ENCODE results near the gene STAT1.

The STAT1 gene

GRCh38 chr2:191039616-191040015, 25.6 kb upstream of the STAT1 start:
- Mint-ChIP-seq H3K4me1 (peaks cover 32% of the 10 kb centered on the region), H3K27ac (no peak overlapping the region), H3K27me3 (no peaks in the 10 kb centered on the region), H3K4me3 (no peak overlapping the region), H3K9me3 (peaks cover 6 to 7% of the 10 kb centered on the region in 2 donors)
- ATAC-seq: no peak
- no peak for DNase-seq

DNA sequence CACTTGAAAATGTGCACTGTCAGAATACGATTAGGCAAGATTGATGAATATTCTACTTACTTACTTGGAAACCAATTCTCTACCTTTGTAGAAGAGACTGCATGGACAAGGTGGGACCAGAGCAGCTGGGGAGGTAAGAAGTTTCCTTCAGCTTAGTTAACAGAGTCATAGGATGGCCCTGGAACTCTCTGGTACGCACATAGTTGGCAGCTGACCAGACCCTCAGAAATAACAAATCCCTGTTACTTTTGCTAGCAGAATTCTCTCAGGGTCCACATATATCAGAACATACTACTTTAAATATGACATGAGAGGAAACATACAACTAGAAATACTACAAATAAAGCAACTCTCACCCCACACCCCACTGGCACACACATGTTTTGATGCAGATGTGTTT, 24.8 kb upstream of the STAT1 start:
- no peak for DNase-seq
- H3K4me1 Mint-ChIP-seq: peaks cover 32% of the 10 kb centered on the region
- no peak overlapping the region for H3K4me3 Mint-ChIP-seq
- ATAC-seq: no peak
- peak overlapping the region in 1 of 2 donors; percentile 17 for H3K27ac Mint-ChIP-seq
- no peaks in the 10 kb centered on the region for H3K27me3 Mint-ChIP-seq
- no peaks in the 10 kb centered on the region for H3K9me3 Mint-ChIP-seq

- Mint-ChIP-seq H3K27ac (peak overlapping the region in 1 of 2 donors; percentile 72), H3K4me1 (peaks cover 32% of the 10 kb centered on the region), H3K4me3 (no peak overlapping the region), H3K9me3 (no peaks in the 10 kb centered on the region), H3K27me3 (no peaks in the 10 kb centered on the region)
- DNase-seq (no peak), ATAC-seq (peak; percentile 68)
Observed at GRCh38 chr2:191038241-191038725, 24.3 kb upstream of the STAT1 start.

DNA sequence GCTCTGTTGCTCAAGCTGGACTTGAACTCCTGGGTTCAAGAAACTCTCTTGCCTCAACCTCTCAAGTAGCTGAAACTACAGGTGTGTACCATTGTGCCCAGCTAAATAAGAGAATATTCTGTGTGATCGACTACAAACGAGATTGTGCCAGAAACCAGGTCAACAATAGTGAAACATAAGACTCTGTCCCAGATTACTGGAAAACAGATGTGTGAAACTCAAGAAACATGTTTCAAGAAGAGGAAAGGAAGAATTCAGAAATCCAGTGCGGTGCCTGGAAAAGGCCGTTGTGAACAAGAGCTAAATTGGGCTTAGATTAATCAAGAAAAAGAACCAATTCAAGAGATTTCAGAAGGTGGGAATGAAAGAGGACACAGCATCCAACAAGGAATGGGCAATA, 23.4 kb upstream of the STAT1 start:
- ATAC-seq (no peak), DNase-seq (no peak)
- peak overlapping the region; percentile 71 to 75 for H3K27ac Mint-ChIP-seq
- no peak overlapping the region for H3K4me3 Mint-ChIP-seq
- H3K27me3 Mint-ChIP-seq: no peaks in the 10 kb centered on the region
- H3K9me3 Mint-ChIP-seq: no peaks in the 10 kb centered on the region
- peaks cover 32% of the 10 kb centered on the region for H3K4me1 Mint-ChIP-seq

DNA sequence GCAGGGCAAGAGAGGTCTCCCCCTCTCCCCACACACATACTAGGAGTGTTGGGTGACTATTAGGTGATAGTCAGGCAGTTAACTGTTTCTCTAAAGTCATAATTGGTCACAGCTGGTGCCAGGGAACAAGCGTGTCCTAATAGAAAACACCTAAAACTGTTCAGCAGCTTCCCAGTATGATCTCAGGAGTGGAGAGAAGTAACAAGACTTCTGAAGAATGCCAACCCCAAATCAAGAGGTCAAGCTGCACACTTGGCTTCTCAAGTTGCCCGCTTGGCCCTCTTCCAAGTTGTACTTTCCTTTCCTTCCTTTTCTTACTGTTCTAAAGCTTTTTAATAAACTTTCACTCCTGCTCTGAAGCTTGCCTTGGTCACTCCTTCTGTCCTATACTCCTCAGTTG, 22.4 kb upstream of the STAT1 start:
- Mint-ChIP-seq H3K27ac (no peak overlapping the region), H3K4me1 (peaks cover 22% of the 10 kb centered on the region), H3K9me3 (no peaks in the 10 kb centered on the region), H3K4me3 (no peak overlapping the region), H3K27me3 (no peaks in the 10 kb centered on the region)
- ATAC-seq (no peak), DNase-seq (no peak)

DNA sequence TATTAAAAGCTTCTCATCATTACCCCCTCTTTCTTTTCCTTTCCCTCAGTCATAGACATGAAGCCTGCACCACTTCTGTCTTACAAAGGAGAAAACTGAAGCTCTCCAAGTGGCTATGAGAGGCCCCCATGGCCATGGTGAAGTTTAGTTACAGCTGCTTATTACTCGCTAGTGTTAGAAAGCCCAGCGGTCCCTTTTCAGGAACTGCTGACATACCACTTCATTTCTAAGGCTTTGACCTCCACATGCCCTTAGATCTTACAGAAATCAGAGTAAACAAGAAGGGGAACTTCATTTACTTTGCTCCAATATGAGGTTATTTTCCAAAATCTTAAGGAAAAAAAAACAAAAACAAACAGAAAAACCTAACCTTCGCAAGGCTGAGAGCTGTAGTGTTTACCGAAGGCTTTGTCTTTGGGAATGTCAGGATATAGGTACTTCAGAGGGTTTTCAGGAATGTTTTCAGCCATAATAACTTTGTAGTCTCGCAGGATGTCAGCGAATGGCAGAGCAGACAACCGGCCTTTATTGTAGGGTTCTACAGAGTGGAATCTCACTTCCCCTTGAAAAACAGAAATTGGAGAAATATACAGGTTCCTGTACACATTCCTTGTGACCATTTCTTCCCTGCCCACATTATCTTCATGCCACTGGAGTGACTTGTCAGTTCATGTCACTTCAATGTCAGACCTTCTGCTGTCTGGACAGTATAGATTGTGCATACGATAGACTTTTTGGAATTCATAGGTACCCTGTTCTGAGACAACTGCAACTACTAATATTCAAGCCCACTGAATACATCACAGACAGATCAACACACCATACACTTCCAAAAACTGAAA, 18.8 kb upstream of the STAT1 start:
- peak overlapping the region; percentile 20 to 59 for H3K27ac Mint-ChIP-seq
- DNase-seq: no peak
- no peaks in the 10 kb centered on the region for H3K9me3 Mint-ChIP-seq
- no peak overlapping the region for H3K4me3 Mint-ChIP-seq
- peaks cover 41% of the 10 kb centered on the region for H3K4me1 Mint-ChIP-seq
- H3K27me3 Mint-ChIP-seq: no peaks in the 10 kb centered on the region
- ATAC-seq: no peak

- no peaks in the 10 kb centered on the region for H3K27me3 Mint-ChIP-seq
- DNase-seq: no peak
- no peaks in the 10 kb centered on the region for H3K9me3 Mint-ChIP-seq
- ATAC-seq: no peak
- H3K4me1 Mint-ChIP-seq: peaks cover 50% of the 10 kb centered on the region
- no peak overlapping the region for H3K4me3 Mint-ChIP-seq
- peak overlapping the region in 1 of 2 donors; percentile 10 for H3K27ac Mint-ChIP-seq
Observed at GRCh38 chr2:191031256-191031655, 17.3 kb upstream of the STAT1 start.

GRCh38 chr2:191030521-191031154, 16.7 kb upstream of the STAT1 start:
- peaks cover 56% of the 10 kb centered on the region for H3K4me1 Mint-ChIP-seq
- no peak for DNase-seq
- peaks cover 0 to 5% of the 10 kb centered on the region in 2 donors for H3K9me3 Mint-ChIP-seq
- peak overlapping the region in 1 of 2 donors; percentile 7 for H3K4me3 Mint-ChIP-seq
- peak; percentile 78 for ATAC-seq
- no peak overlapping the region for H3K27ac Mint-ChIP-seq
- H3K27me3 Mint-ChIP-seq: no peaks in the 10 kb centered on the region

GRCh38 chr2:191029280-191029950, 15.4 kb upstream of the STAT1 start:
- ATAC-seq (peak; percentile 40), DNase-seq (no peak)
- peaks cover 68% of the 10 kb centered on the region for H3K4me1 Mint-ChIP-seq
- peaks cover 0 to 8% of the 10 kb centered on the region in 2 donors for H3K9me3 Mint-ChIP-seq
- peak overlapping the region; percentile 11 to 74 for H3K4me3 Mint-ChIP-seq
- no peaks in the 10 kb centered on the region for H3K27me3 Mint-ChIP-seq
- H3K27ac Mint-ChIP-seq: peak overlapping the region; percentile 5 to 29

GRCh38 chr2:191026377-191026776, 12.4 kb upstream of the STAT1 start:
- Mint-ChIP-seq H3K4me3 (no peak overlapping the region), H3K9me3 (peaks cover 0 to 8% of the 10 kb centered on the region in 2 donors), H3K4me1 (peaks cover 68% of the 10 kb centered on the region), H3K27me3 (no peaks in the 10 kb centered on the region), H3K27ac (no peak overlapping the region)
- DNase-seq (no peak), ATAC-seq (peak; percentile 53)

DNA sequence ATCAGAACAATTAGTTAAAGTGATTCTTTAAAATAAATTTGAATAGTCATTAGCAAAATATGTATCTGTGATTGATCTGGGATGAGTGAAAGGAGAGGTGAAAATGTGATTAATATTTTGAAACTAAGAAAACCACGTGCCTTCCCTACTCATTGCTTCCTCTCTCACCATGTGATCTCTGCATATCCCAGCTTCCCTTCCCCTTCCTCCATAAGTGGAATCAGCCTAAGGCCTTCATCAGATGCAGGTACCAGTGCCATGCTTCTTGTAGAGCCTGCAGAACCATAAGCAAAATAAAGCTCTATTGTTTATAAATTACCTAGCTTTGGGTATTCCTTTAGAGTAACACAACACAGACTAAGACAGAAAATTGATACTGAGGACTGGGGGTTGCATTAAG, 11.2 kb upstream of the STAT1 start:
- H3K9me3 Mint-ChIP-seq: peaks cover 0 to 8% of the 10 kb centered on the region in 2 donors
- peak overlapping the region in 1 of 2 donors; percentile 14 for H3K4me3 Mint-ChIP-seq
- H3K4me1 Mint-ChIP-seq: peaks cover 55% of the 10 kb centered on the region
- H3K27me3 Mint-ChIP-seq: no peaks in the 10 kb centered on the region
- H3K27ac Mint-ChIP-seq: peak overlapping the region in 1 of 2 donors; percentile 89
- DNase-seq (no peak), ATAC-seq (no peak)

DNA sequence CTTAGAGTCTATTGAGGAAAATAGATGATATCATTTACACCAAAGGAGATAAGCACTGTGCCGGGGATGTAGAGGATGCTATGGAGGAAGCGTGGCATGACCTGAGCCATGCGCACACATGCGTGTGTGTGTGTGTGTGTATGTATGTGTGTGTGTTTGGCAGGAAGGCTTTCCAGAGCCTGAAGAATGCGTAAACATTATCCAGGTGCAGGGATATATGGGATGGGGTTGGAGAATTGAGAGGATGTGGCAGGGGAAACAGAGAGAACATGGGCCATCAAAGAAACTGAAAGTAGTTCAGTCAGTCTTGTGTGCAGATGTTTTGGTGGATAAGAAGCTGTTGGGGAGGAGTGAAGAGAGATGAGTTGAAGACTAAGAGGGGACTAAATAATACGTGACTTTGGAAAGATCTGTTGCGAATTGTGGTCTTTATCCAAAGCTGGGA, 9.3 kb upstream of the STAT1 start:
- peaks cover 48% of the 10 kb centered on the region for H3K4me1 Mint-ChIP-seq
- H3K27me3 Mint-ChIP-seq: no peaks in the 10 kb centered on the region
- peaks cover 0 to 8% of the 10 kb centered on the region in 2 donors for H3K9me3 Mint-ChIP-seq
- H3K4me3 Mint-ChIP-seq: no peak overlapping the region
- H3K27ac Mint-ChIP-seq: no peak overlapping the region
- ATAC-seq: no peak
- no peak for DNase-seq

- Mint-ChIP-seq H3K27ac (no peak overlapping the region), H3K27me3 (no peaks in the 10 kb centered on the region), H3K9me3 (peaks cover 11 to 12% of the 10 kb centered on the region in 2 donors), H3K4me3 (no peak overlapping the region), H3K4me1 (peaks cover 32% of the 10 kb centered on the region)
- ATAC-seq: peak; percentile 67
- DNase-seq: peak in 1 of 2 donors; percentile 67
Observed at GRCh38 chr2:191020742-191021381, 6.9 kb upstream of the STAT1 start.

DNA sequence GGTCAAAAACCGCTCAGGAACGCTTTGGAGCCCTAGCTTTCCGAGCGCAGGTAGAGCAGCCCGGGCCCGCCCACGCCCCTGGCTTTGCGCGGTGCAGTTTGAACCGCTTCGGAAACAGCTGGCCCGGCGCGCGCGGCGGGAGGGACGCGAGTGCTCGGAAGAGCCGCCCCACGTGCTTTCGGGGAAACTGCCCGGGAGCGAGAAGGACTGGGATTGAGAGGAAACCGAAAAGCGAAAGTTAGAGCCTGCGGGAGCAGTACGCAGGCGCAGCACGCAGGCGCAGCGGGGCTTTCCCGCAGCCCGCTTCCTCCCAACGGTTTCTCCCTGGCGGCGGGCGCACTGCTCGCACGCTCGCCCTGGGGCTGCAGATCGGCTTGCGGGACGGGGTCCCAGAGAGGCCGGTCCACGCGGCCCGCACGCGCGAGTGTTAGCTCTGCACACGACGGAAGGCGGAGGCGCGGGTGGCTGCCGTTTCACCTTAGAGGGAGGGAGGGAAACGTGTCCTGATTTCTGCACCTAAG, 6.3 kb upstream of the STAT1 start:
- ATAC-seq: peak; percentile 81
- Mint-ChIP-seq H3K4me3 (no peak overlapping the region), H3K4me1 (peaks cover 27% of the 10 kb centered on the region), H3K27ac (peak overlapping the region in 1 of 2 donors; percentile 87), H3K9me3 (peaks cover 13 to 16% of the 10 kb centered on the region in 2 donors), H3K27me3 (no peaks in the 10 kb centered on the region)
- peak; percentile 98 for DNase-seq

DNA sequence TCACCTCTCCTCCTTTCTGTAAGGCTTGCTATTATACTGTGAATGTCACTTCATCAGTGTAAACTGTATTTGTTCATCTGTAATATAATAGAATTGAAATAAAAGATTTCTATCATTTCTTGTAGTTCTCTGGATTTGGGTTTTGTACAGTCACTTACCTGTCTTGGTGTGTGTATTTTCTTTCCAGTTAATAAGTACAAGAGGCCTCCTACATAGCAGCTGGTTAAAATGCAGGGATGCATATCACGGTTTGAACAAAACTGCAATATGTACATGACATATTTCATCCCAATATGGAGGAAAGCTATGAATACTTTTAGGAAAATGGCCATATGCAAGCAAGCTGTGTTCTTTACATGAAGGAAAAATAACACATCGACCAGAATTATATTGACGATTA, 5.4 kb upstream of the STAT1 start:
- ATAC-seq (no peak), DNase-seq (no peak)
- Mint-ChIP-seq H3K27me3 (no peaks in the 10 kb centered on the region), H3K4me3 (peak overlapping the region in 1 of 2 donors; percentile 59), H3K4me1 (peaks cover 18% of the 10 kb centered on the region), H3K27ac (no peak overlapping the region), H3K9me3 (peaks cover 12 to 16% of the 10 kb centered on the region in 2 donors)
